ENCODE data around the gene CCSER1.

The CCSER1 gene

GRCh38 chr4:90982813-90983212 lies 855.6 kb downstream of the CCSER1 start:
- no peak for DNase-seq

GRCh38 chr4:90990284-90990683 lies 863.1 kb downstream of the CCSER1 start:
- DNase-seq: no peak

DNA sequence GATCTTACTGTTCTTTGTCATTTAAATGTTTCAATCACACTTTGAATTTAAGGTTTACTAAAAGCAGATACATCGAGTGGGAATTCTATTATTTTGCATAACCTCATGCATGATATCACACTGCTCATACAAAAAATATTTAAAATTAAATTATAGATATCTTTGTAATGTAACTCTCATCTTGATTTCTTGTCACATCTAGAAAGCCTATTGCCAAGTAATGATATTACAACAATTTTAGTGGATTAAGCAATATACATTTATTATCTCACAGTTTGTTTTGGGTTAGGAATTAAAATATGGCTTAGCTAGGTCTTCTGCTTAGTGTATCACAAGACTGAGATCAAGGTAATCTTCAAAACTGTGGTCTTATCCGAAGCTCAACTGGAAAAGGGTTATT lies 865.0 kb downstream of the CCSER1 start:
- DNase-seq: no peak

DNA sequence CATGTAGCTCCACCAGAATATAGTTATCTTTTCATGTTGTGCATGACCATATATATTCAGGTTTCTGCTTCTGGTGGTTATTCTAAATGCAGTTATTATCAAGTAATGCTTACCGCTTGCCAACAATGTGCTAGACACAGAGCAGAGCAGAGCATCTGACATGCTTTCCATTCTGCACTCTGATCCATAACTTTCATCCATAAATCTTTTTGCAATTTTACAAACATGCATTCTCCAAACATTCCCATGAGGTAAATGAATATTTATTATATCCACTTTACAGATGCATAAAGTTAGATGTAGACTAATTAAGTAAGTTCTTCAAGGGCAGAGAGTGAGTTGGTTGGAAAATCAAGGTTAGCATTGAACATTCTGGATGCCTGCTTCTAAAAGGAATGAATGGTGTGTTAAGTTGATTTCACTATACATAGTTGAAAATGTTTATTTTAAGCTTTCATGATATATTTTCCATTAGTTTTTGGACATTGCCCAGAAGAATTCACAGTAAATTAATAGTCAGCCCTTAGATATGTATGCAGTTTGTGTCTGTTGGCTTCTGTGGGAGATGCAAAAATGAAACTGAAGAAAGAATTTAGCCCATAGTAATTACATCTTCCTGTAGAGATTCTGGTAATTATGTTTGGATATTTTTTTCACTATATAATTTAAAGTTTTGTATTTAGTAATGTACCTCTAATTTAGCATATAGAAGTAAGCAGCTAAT lies 867.8 kb downstream of the CCSER1 start:
- no peak for DNase-seq

- no peak for DNase-seq
Observed at GRCh38 chr4:90995996-90996395, 868.8 kb downstream of the CCSER1 start.

GRCh38 chr4:90996813-90997212 lies 869.6 kb downstream of the CCSER1 start:
- DNase-seq: no peak

DNA sequence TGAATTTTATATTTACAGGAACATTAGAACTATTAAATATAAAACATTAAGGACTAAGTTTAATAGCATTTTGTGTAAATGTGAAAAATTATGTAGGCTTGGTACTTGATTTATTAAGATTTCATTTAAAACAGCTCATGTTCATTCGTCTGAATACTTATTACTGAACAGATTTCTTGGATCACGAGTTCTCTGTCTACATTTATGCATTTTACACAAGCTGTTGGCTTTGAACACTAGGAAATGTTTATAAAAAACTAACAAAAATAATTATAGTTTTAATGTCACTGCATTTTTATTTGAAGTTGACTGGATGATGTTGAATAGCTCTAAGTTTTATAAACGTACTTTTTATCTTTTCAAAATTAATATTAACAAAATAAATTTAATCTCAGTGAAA lies 888.7 kb downstream of the CCSER1 start:
- no peak for DNase-seq

DNA sequence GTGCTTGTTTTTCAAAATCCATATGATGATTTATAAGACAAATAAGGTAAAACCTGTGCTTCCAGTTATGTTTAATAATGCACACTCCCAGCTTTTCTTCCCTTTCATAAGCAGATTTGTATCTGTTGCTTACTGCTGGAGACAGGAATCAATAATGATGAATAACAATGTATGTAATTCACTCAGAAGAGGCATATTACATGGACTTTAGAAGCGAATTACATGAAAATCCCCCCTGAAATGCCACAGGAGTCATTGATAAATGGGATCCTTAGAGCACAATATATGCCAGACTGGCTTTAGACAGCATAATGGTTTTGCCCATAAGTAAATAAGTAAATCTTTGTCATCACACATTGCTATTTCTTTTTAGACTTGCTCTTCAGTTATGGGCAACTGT lies 892.3 kb downstream of the CCSER1 start:
- no peak for DNase-seq

GRCh38 chr4:91025241-91026148 lies 898.3 kb downstream of the CCSER1 start:
- no peak for DNase-seq

GRCh38 chr4:91028228-91028627 lies 901.0 kb downstream of the CCSER1 start:
- DNase-seq: no peak

- DNase-seq: no peak
Observed at GRCh38 chr4:91031761-91032160, 904.6 kb downstream of the CCSER1 start.

DNA sequence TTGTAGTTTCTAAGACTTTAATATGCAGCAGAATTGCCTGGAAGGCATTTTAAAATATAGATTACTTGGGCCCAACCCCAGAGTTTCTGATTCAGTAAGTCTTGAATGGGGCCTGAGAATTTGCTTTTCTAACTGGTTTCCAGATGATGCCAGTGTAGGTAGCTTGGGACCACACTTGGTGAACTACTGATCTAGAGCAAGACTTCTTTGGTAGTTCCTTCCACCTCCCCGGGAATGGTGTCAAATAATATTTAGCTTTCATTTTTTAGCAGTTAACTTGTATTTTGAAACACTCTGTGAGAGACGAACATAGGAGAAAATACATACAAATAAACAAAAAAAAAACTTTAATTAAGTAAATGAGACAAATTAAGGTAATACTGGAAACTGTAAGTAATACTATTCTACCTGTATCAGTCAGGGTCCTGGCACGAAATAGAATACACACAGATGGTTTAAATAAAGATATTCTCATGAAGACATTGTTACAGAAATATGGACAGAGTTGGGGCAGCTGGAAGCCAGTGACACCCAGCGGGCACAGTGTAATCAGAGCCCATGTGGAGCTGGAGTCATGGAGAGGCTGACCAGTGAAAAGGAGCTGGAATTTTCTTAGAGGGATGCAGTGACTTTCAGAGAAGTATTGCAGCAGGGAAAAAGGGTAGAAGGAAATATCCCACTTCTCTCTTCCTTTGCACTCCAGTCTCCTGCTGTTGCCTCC lies 905.7 kb downstream of the CCSER1 start:
- no peak for DNase-seq

GRCh38 chr4:91035276-91035675 lies 908.1 kb downstream of the CCSER1 start:
- no peak for DNase-seq

- DNase-seq: no peak
Observed at GRCh38 chr4:91037951-91038350, 910.8 kb downstream of the CCSER1 start.

- DNase-seq: no peak
Observed at GRCh38 chr4:91057871-91058270, 930.7 kb downstream of the CCSER1 start.

- no peak for DNase-seq
Observed at GRCh38 chr4:91058345-91058744, 931.2 kb downstream of the CCSER1 start.

GRCh38 chr4:91064157-91064853 lies 937.1 kb downstream of the CCSER1 start:
- no peak for DNase-seq

DNA sequence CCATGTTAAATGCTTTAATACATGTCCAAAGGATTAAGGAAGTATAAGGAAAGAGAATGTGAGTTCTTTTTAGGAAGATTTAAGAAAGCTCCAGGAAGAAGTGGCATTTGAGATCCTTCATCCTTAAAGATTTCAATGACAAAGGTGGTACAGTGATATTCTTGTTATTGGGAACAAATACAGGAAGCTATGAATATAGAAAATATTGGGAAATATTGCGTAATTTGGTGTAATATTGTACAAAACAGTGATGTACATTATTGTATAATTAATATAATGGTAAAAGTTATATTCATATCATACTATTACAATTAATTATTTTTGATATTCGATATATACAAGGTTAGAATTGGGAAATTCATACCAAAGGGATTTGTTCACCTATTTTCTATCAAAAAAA lies 937.9 kb downstream of the CCSER1 start:
- no peak for DNase-seq

GRCh38 chr4:91070736-91071135 lies 943.5 kb downstream of the CCSER1 start:
- DNase-seq: no peak

DNA sequence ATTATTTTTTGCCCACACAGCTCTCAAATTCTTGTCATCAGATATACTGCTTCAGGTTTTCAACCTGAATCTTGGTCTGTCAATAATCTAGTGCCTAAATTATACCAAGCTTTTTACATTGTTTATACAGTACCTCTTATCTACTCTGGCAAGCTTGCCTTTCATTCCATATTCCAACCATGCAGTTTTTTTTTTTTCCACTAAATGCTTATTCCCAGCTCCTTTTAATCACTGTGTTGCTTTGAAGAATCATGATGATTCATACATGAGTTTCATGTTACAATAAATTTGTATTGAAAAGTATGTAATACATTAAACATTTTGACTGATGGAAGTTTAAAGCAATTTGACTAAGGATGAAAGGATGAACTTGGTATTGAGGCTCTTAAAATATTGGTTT lies 949.0 kb downstream of the CCSER1 start:
- DNase-seq: no peak

DNA sequence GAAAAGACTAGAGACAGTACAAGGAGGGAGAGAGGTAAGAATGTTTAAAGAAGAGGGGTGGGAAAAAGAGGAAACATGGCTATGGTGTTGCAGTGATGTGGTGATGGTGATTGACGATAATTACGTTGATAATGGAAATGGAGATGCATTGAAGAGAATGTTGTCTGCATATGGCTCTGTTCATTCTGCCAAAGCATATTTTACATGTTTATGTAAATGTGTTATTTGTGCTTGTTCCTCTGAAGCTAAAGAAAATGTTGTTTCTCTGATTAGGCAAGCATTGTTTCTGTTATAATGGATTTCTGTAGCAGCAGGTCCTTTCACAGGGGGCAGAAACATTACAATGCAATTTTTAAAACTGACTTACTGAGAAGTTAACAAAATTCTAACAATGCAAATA lies 958.8 kb downstream of the CCSER1 start:
- no peak for DNase-seq

- DNase-seq: no peak
Observed at GRCh38 chr4:91087743-91088142, 960.5 kb downstream of the CCSER1 start.

GRCh38 chr4:91089178-91089577 lies 962.0 kb downstream of the CCSER1 start:
- DNase-seq: no peak
